ENCODE data around the gene HTR7. TPM values are rescaled to one million over a fixed set of nuclear protein-coding genes. Genes with fewer than 3 reads are reported as not detected.

HTR7 gene
- total RNA-seq, 1 donor from 2014 or later = not detected

- no peak for DNase-seq (ENCODE audit: low spot score)
- Mint-ChIP-seq H3K4me3 (no peak overlapping the region), H3K4me1 (ENCODE audit: low read depth) (no peaks in the 10 kb centered on the region), H3K36me3 (ENCODE audit: low read depth) (no peaks in the 10 kb centered on the region), H3K27me3 (ENCODE audit: insufficient read depth) (peaks cover 8% of the 10 kb centered on the region), H3K27ac (no peak overlapping the region), H3K9me3 (no peaks in the 10 kb centered on the region)
- intact Hi-C loops (cut with micrococcal nuclease) = no loop called here
Observed at GRCh38 chr10:90741926-90742565, 115.8 kb downstream of the HTR7 start.

GRCh38 chr10:90740265-90740664 lies 117.6 kb downstream of the HTR7 start:
- intact Hi-C loops (cut with micrococcal nuclease) = no loop called here
- no peaks in the 10 kb centered on the region for H3K36me3 Mint-ChIP-seq (ENCODE audit: low read depth)
- H3K4me1 Mint-ChIP-seq (ENCODE audit: low read depth) = no peaks in the 10 kb centered on the region
- DNase-seq (ENCODE audit: low spot score) = no peak
- H3K9me3 Mint-ChIP-seq = no peaks in the 10 kb centered on the region
- H3K27me3 Mint-ChIP-seq (ENCODE audit: insufficient read depth) = peaks cover 8% of the 10 kb centered on the region
- H3K27ac Mint-ChIP-seq = no peak overlapping the region
- no peak overlapping the region for H3K4me3 Mint-ChIP-seq

GRCh38 chr10:90738885-90739284 lies 119.0 kb downstream of the HTR7 start:
- no peaks in the 10 kb centered on the region for H3K9me3 Mint-ChIP-seq
- DNase-seq (ENCODE audit: low spot score) = no peak
- intact Hi-C loops (cut with micrococcal nuclease) = no loop called here
- peaks cover 5% of the 10 kb centered on the region for H3K27me3 Mint-ChIP-seq (ENCODE audit: insufficient read depth)
- H3K27ac Mint-ChIP-seq = no peak overlapping the region
- no peaks in the 10 kb centered on the region for H3K36me3 Mint-ChIP-seq (ENCODE audit: low read depth)
- no peaks in the 10 kb centered on the region for H3K4me1 Mint-ChIP-seq (ENCODE audit: low read depth)
- H3K4me3 Mint-ChIP-seq = no peak overlapping the region

GRCh38 chr10:90734415-90734814 lies 123.4 kb downstream of the HTR7 start:
- Mint-ChIP-seq H3K4me3 (no peak overlapping the region), H3K27me3 (ENCODE audit: insufficient read depth) (peaks cover 4% of the 10 kb centered on the region), H3K27ac (no peak overlapping the region), H3K36me3 (ENCODE audit: low read depth) (no peaks in the 10 kb centered on the region), H3K9me3 (no peaks in the 10 kb centered on the region), H3K4me1 (ENCODE audit: low read depth) (no peaks in the 10 kb centered on the region)
- intact Hi-C loops (cut with micrococcal nuclease) = no loop called here
- DNase-seq (ENCODE audit: low spot score) = no peak

GRCh38 chr10:90732581-90732980 lies 125.3 kb downstream of the HTR7 start:
- H3K9me3 Mint-ChIP-seq = no peaks in the 10 kb centered on the region
- H3K4me3 Mint-ChIP-seq = no peak overlapping the region
- H3K4me1 Mint-ChIP-seq (ENCODE audit: low read depth) = no peaks in the 10 kb centered on the region
- H3K27me3 Mint-ChIP-seq (ENCODE audit: insufficient read depth) = peaks cover 4% of the 10 kb centered on the region
- no peak overlapping the region for H3K27ac Mint-ChIP-seq
- intact Hi-C loops (cut with micrococcal nuclease) = no loop called here
- no peaks in the 10 kb centered on the region for H3K36me3 Mint-ChIP-seq (ENCODE audit: low read depth)
- DNase-seq (ENCODE audit: low spot score) = no peak

GRCh38 chr10:90723416-90724068 lies 134.3 kb downstream of the HTR7 start:
- Mint-ChIP-seq H3K4me3 (no peak overlapping the region), H3K27me3 (ENCODE audit: insufficient read depth) (no peaks in the 10 kb centered on the region), H3K27ac (no peak overlapping the region), H3K9me3 (no peaks in the 10 kb centered on the region), H3K4me1 (ENCODE audit: low read depth) (no peaks in the 10 kb centered on the region), H3K36me3 (ENCODE audit: low read depth) (no peaks in the 10 kb centered on the region)
- no peak for DNase-seq (ENCODE audit: low spot score)
- intact Hi-C loops (cut with micrococcal nuclease) = no loop called here

- no peaks in the 10 kb centered on the region for H3K36me3 Mint-ChIP-seq (ENCODE audit: low read depth)
- H3K27ac Mint-ChIP-seq = no peak overlapping the region
- no peak for DNase-seq (ENCODE audit: low spot score)
- H3K4me1 Mint-ChIP-seq (ENCODE audit: low read depth) = no peaks in the 10 kb centered on the region
- H3K4me3 Mint-ChIP-seq = no peak overlapping the region
- no peaks in the 10 kb centered on the region for H3K9me3 Mint-ChIP-seq
- intact Hi-C loops (cut with micrococcal nuclease) = no loop called here
- H3K27me3 Mint-ChIP-seq (ENCODE audit: insufficient read depth) = no peaks in the 10 kb centered on the region
Observed at GRCh38 chr10:90722832-90723231, 135.0 kb downstream of the HTR7 start.

- Mint-ChIP-seq H3K36me3 (ENCODE audit: low read depth) (no peaks in the 10 kb centered on the region), H3K27me3 (ENCODE audit: insufficient read depth) (no peaks in the 10 kb centered on the region), H3K4me1 (ENCODE audit: low read depth) (no peaks in the 10 kb centered on the region), H3K4me3 (no peak overlapping the region), H3K27ac (no peak overlapping the region), H3K9me3 (no peaks in the 10 kb centered on the region)
- DNase-seq (ENCODE audit: low spot score) = no peak
- intact Hi-C loops (cut with micrococcal nuclease) = no loop called here
Observed at GRCh38 chr10:90718182-90718581, 139.7 kb downstream of the HTR7 start.

- no peaks in the 10 kb centered on the region for H3K9me3 Mint-ChIP-seq
Observed at GRCh38 chr10:90712529-90712928, 145.3 kb downstream of the HTR7 start.

GRCh38 chr10:90709727-90710126 lies 148.1 kb downstream of the HTR7 start:
- no peaks in the 10 kb centered on the region for H3K36me3 Mint-ChIP-seq (ENCODE audit: low read depth)
- peaks cover 2% of the 10 kb centered on the region for H3K27me3 Mint-ChIP-seq (ENCODE audit: insufficient read depth)
- H3K9me3 Mint-ChIP-seq = no peaks in the 10 kb centered on the region
- intact Hi-C loops (cut with micrococcal nuclease) = no loop called here
- H3K4me1 Mint-ChIP-seq (ENCODE audit: low read depth) = no peaks in the 10 kb centered on the region
- H3K4me3 Mint-ChIP-seq = no peak overlapping the region
- DNase-seq (ENCODE audit: low spot score) = no peak
- H3K27ac Mint-ChIP-seq = no peak overlapping the region

More at GRCh38 chr10:90712529-90712928, 145.3 kb downstream of the HTR7 start:
- intact Hi-C loops (cut with micrococcal nuclease) = no loop called here
- no peaks in the 10 kb centered on the region for H3K36me3 Mint-ChIP-seq (ENCODE audit: low read depth)
- H3K4me3 Mint-ChIP-seq = no peak overlapping the region
- no peaks in the 10 kb centered on the region for H3K4me1 Mint-ChIP-seq (ENCODE audit: low read depth)
- peaks cover 2% of the 10 kb centered on the region for H3K27me3 Mint-ChIP-seq (ENCODE audit: insufficient read depth)
- no peak for DNase-seq (ENCODE audit: low spot score)
- H3K27ac Mint-ChIP-seq = no peak overlapping the region

- H3K36me3 Mint-ChIP-seq (ENCODE audit: low read depth) = no peaks in the 10 kb centered on the region
- H3K9me3 Mint-ChIP-seq = no peaks in the 10 kb centered on the region
- no peak for DNase-seq (ENCODE audit: low spot score)
- no peaks in the 10 kb centered on the region for H3K4me1 Mint-ChIP-seq (ENCODE audit: low read depth)
- peaks cover 2% of the 10 kb centered on the region for H3K27me3 Mint-ChIP-seq (ENCODE audit: insufficient read depth)
- intact Hi-C loops (cut with micrococcal nuclease) = no loop called here
- H3K4me3 Mint-ChIP-seq = no peak overlapping the region
- H3K27ac Mint-ChIP-seq = no peak overlapping the region
Observed at GRCh38 chr10:90707657-90708056, 150.2 kb downstream of the HTR7 start.

GRCh38 chr10:90701428-90701827 lies 156.4 kb downstream of the HTR7 start:
- no peaks in the 10 kb centered on the region for H3K4me1 Mint-ChIP-seq (ENCODE audit: low read depth)
- no peak overlapping the region for H3K4me3 Mint-ChIP-seq
- no peaks in the 10 kb centered on the region for H3K36me3 Mint-ChIP-seq (ENCODE audit: low read depth)
- intact Hi-C loops (cut with micrococcal nuclease) = no loop called here
- H3K27me3 Mint-ChIP-seq (ENCODE audit: insufficient read depth) = no peaks in the 10 kb centered on the region
- no peak overlapping the region for H3K27ac Mint-ChIP-seq
- no peak for DNase-seq (ENCODE audit: low spot score)
- no peaks in the 10 kb centered on the region for H3K9me3 Mint-ChIP-seq

- H3K9me3 Mint-ChIP-seq = no peaks in the 10 kb centered on the region
- no peak overlapping the region for H3K27ac Mint-ChIP-seq
- H3K27me3 Mint-ChIP-seq (ENCODE audit: insufficient read depth) = no peaks in the 10 kb centered on the region
- DNase-seq (ENCODE audit: low spot score) = no peak
- H3K4me1 Mint-ChIP-seq (ENCODE audit: low read depth) = no peaks in the 10 kb centered on the region
- intact Hi-C loops (cut with micrococcal nuclease) = no loop called here
- no peaks in the 10 kb centered on the region for H3K36me3 Mint-ChIP-seq (ENCODE audit: low read depth)
- no peak overlapping the region for H3K4me3 Mint-ChIP-seq
Observed at GRCh38 chr10:90695915-90696676, 161.7 kb downstream of the HTR7 start.
